Measurements from ENCODE around the gene RANBP2.
"Not testable (repeated sequence)": the region's sequence is repeated elsewhere in the genome, so short reads cannot be mapped to it uniquely, and the experiment has no call there.

The RANBP2 gene

GRCh38 chr2:108719149-108720044, at the start of gene RANBP2:
Gene RANBP2 (plus strand): TSS chr2:108719482. CDS start chr2:108719607, 125 bp downstream.
- DNase-seq: peak; percentile 96

GRCh38 chr2:108670282-108670681, 49.0 kb upstream of the RANBP2 start:
- not testable (repeated sequence) for DNase-seq

GRCh38 chr2:108672200-108672805, 47.0 kb upstream of the RANBP2 start:
- not testable (repeated sequence) for DNase-seq

- DNase-seq: not testable (repeated sequence)
Observed at GRCh38 chr2:108676522-108676921, 42.8 kb upstream of the RANBP2 start.

- DNase-seq: not testable (repeated sequence)
Observed at GRCh38 chr2:108677239-108677744, 42.0 kb upstream of the RANBP2 start.

GRCh38 chr2:108678198-108678651, 41.1 kb upstream of the RANBP2 start:
- DNase-seq: not testable (repeated sequence)

GRCh38 chr2:108680805-108681204, 38.5 kb upstream of the RANBP2 start:
- not testable (repeated sequence) for DNase-seq

- DNase-seq: not testable (repeated sequence)
Observed at GRCh38 chr2:108688818-108689756, 30.2 kb upstream of the RANBP2 start.

GRCh38 chr2:108690001-108690400, 29.3 kb upstream of the RANBP2 start:
- DNase-seq: not testable (repeated sequence)

- no peak for DNase-seq
Observed at GRCh38 chr2:108691447-108691846, 27.8 kb upstream of the RANBP2 start.

GRCh38 chr2:108701208-108701607, 18.1 kb upstream of the RANBP2 start:
- DNase-seq: no peak

GRCh38 chr2:108701806-108702205, 17.5 kb upstream of the RANBP2 start:
- no peak for DNase-seq

- no peak for DNase-seq
Observed at GRCh38 chr2:108704871-108705270, 14.4 kb upstream of the RANBP2 start.

- DNase-seq: no peak
Observed at GRCh38 chr2:108707300-108707699, 12.0 kb upstream of the RANBP2 start.

GRCh38 chr2:108716971-108717370, 2.3 kb upstream of the RANBP2 start:
- not testable (repeated sequence) for DNase-seq

GRCh38 chr2:108726048-108726447, 6.8 kb downstream of the RANBP2 start:
- DNase-seq: not testable (repeated sequence)

- DNase-seq: not testable (repeated sequence)
Observed at GRCh38 chr2:108734656-108735055, 15.4 kb downstream of the RANBP2 start.

GRCh38 chr2:108757973-108758372, 38.7 kb downstream of the RANBP2 start:
- not testable (repeated sequence) for DNase-seq

- DNase-seq: not testable (repeated sequence)
Observed at GRCh38 chr2:108762618-108763017, 43.3 kb downstream of the RANBP2 start.

- not testable (repeated sequence) for DNase-seq
Observed at GRCh38 chr2:108766671-108767070, 47.4 kb downstream of the RANBP2 start.

- not testable (repeated sequence) for DNase-seq
Observed at GRCh38 chr2:108767859-108768258, 48.6 kb downstream of the RANBP2 start.

GRCh38 chr2:108776475-108776874, 57.2 kb downstream of the RANBP2 start:
- no peak for DNase-seq

Measured in NCI-H2227 treated with DMSO at 0.1 percent for 48 hours (cell line).